Activated CD4-positive, alpha-beta memory T cell treated with anti-CD3 and anti-CD28 coated beads for 36 hours (primary cell): Measurements from ENCODE around the gene GLOD5. TPM values are rescaled to one million over a fixed set of nuclear protein-coding genes. Genes with fewer than 3 reads are reported as not detected.

Experiments used
- CTCF ChIA-PET: fragments of 350-600 bp; sonication (Branson Sonifier 250); formaldehyde crosslinking; loops from one replicate; lab custom pipeline; 2021; ENCODE audit warnings: antibody characterized with exemption, inconsistent platforms; lab: Charles Lee
- POLR2A ChIA-PET: fragments of 350-600 bp; sonication (Branson Sonifier 250); formaldehyde crosslinking; loops from one replicate; lab custom pipeline; 2021; ENCODE audit warnings: antibody characterized with exemption; lab: Charles Lee
- DNase-seq: peaks from one replicate; pipeline ENCODE4 v3.0.0-alpha.2; 2020
- H3K27ac Mint-ChIP-seq: one replicate; pipeline ENCODE4 v1.8.0; 2021; ENCODE audit warnings: mixed read lengths
- H3K27me3 Mint-ChIP-seq: one replicate; pipeline ENCODE4 v1.8.0; 2021; ENCODE audit warnings: mixed read lengths
- H3K36me3 Mint-ChIP-seq: one replicate; pipeline ENCODE4 v1.8.0; 2021; ENCODE audit warnings: mixed read lengths
- H3K4me1 Mint-ChIP-seq: one replicate; pipeline ENCODE4 v1.8.0; 2021; ENCODE audit warnings: low read depth, mixed read lengths
- H3K4me3 Mint-ChIP-seq: one replicate; pipeline ENCODE4 v1.8.0; 2021; ENCODE audit warnings: mild to moderate bottlenecking, mixed read lengths
- H3K9me3 Mint-ChIP-seq: one replicate; pipeline ENCODE4 v1.8.0; 2021; ENCODE audit warnings: mixed read lengths
- intact Hi-C: fragments of 100-400 bp; cut with micrococcal nuclease; formaldehyde crosslinking; loops from one replicate; pipeline ENCODE4 v1.15.1; 2023
- total RNA-seq, 2 experiments: library from RNA; stranded (reverse); gene quantifications; one replicate each; pipeline ENCODE4 v1.2.3, GENCODE V29; 2021

Gene GLOD5
- total RNA-seq, 2 experiments from 2014 or later = not detected

GRCh38 chrX:48736303-48736702 is 25.2 kb upstream of the GLOD5 start:
- ChIA-PET CTCF (interaction anchor here (1.0 to 1.6 kb wide), 2 partner anchors 15 to 22 kb away, joined by 4 to 5 read pairs; no protein-coding TSS in a partner anchor), POLR2A (interaction anchor here (0.8 to 2.3 kb wide), 7 partner anchors 15 to 167 kb away, joined by 3 to 13 read pairs (median 6); partner anchors contain the start of gene WAS)
- DNase-seq = no peak
- no peaks in the 10 kb centered on the region for H3K36me3 Mint-ChIP-seq
- intact Hi-C loops = loop anchor here (1.0 to 5.0 kb wide), 4 partner anchors 15 to 139 kb away; partner anchors contain the start of genes HDAC6 and WDR13
- H3K4me3 Mint-ChIP-seq = peak overlapping the region; percentile 95
- H3K4me1 Mint-ChIP-seq = peaks cover 19% of the 10 kb centered on the region
- peak overlapping the region; percentile 97 for H3K27ac Mint-ChIP-seq
- no peaks in the 10 kb centered on the region for H3K27me3 Mint-ChIP-seq
- no peaks in the 10 kb centered on the region for H3K9me3 Mint-ChIP-seq

- intact Hi-C loops = loop anchor here (1.0 to 5.0 kb wide), 6 partner anchors 14 to 140 kb away; partner anchors contain the start of genes HDAC6, SUV39H1 and WDR13
- DNase-seq = no peak
- Mint-ChIP-seq H3K9me3 (no peaks in the 10 kb centered on the region), H3K27ac (peak overlapping the region; percentile 97), H3K4me3 (peak overlapping the region; percentile 95), H3K4me1 (peaks cover 19% of the 10 kb centered on the region), H3K36me3 (no peaks in the 10 kb centered on the region), H3K27me3 (no peaks in the 10 kb centered on the region)
- CTCF ChIA-PET = interaction anchor here (1.0 to 1.6 kb wide), 2 partner anchors 16 to 23 kb away, joined by 4 to 5 read pairs; no protein-coding TSS in a partner anchor
- POLR2A ChIA-PET = interaction anchor here (0.7 to 2.3 kb wide), 10 partner anchors 14 to 166 kb away, joined by 3 to 13 read pairs (median 4); partner anchors contain the start of genes HDAC6, PQBP1, TIMM17B and WAS
Observed at GRCh38 chrX:48736878-48737212, 24.7 kb upstream of the GLOD5 start.

- CTCF ChIA-PET = interaction anchor here (1.0 to 1.6 kb wide), 2 partner anchors 16 to 23 kb away, joined by 4 to 5 read pairs; no protein-coding TSS in a partner anchor
- intact Hi-C loops = loop anchor here (1.0 to 5.0 kb wide), 4 partner anchors 41 to 140 kb away; partner anchors contain the start of genes HDAC6, SUV39H1 and WDR13
- H3K36me3 Mint-ChIP-seq = no peaks in the 10 kb centered on the region
Observed at GRCh38 chrX:48737213-48737938, 24.2 kb upstream of the GLOD5 start.

GRCh38 chrX:48737940-48738339 is 23.6 kb upstream of the GLOD5 start:
- no peaks in the 10 kb centered on the region for H3K27me3 Mint-ChIP-seq
- H3K9me3 Mint-ChIP-seq = no peaks in the 10 kb centered on the region
- H3K27ac Mint-ChIP-seq = peak overlapping the region; percentile 97
- ChIA-PET POLR2A (interaction anchor here (1.0 to 2.3 kb wide), 6 partner anchors 22 to 160 kb away, joined by 3 to 13 read pairs (median 6); partner anchors contain the start of genes HDAC6, PQBP1, TIMM17B and WAS), CTCF (interaction anchor here (0.5 kb wide), 1 partner anchor 24 kb away, joined by 3 read pairs; no protein-coding TSS in a partner anchor)
- no peak for DNase-seq
- H3K4me3 Mint-ChIP-seq = peak overlapping the region; percentile 95
- H3K4me1 Mint-ChIP-seq = peaks cover 19% of the 10 kb centered on the region
- intact Hi-C loops = loop anchor here (1.0 to 5.0 kb wide), 4 partner anchors 42 to 141 kb away; partner anchors contain the start of genes HDAC6, SUV39H1 and WDR13
- H3K36me3 Mint-ChIP-seq = no peaks in the 10 kb centered on the region

More at GRCh38 chrX:48737213-48737938, 24.2 kb upstream of the GLOD5 start:
- Mint-ChIP-seq H3K4me1 (peaks cover 19% of the 10 kb centered on the region), H3K9me3 (no peaks in the 10 kb centered on the region), H3K4me3 (peak overlapping the region; percentile 95), H3K27me3 (no peaks in the 10 kb centered on the region), H3K27ac (peak overlapping the region; percentile 97)
- POLR2A ChIA-PET = interaction anchor here (0.7 to 2.3 kb wide), 10 partner anchors 14 to 166 kb away, joined by 3 to 13 read pairs (median 4); partner anchors contain the start of genes HDAC6, PQBP1, TIMM17B and WAS
- peak; percentile 93 for DNase-seq

- no peaks in the 10 kb centered on the region for H3K9me3 Mint-ChIP-seq
- no peaks in the 10 kb centered on the region for H3K27me3 Mint-ChIP-seq
- H3K36me3 Mint-ChIP-seq = no peaks in the 10 kb centered on the region
- H3K4me1 Mint-ChIP-seq = peaks cover 11% of the 10 kb centered on the region
- CTCF ChIA-PET = no interaction called here
- no peak overlapping the region for H3K4me3 Mint-ChIP-seq
- POLR2A ChIA-PET = no interaction called here
- intact Hi-C loops = no loop called here
- no peak for DNase-seq
- no peak overlapping the region for H3K27ac Mint-ChIP-seq
Observed at GRCh38 chrX:48741834-48742233, 19.7 kb upstream of the GLOD5 start.

GRCh38 chrX:48745222-48745621 is 16.3 kb upstream of the GLOD5 start:
- H3K4me3 Mint-ChIP-seq = no peak overlapping the region
- H3K36me3 Mint-ChIP-seq = no peaks in the 10 kb centered on the region
- no peaks in the 10 kb centered on the region for H3K9me3 Mint-ChIP-seq
- no peak for DNase-seq
- CTCF ChIA-PET = no interaction called here
- no peaks in the 10 kb centered on the region for H3K4me1 Mint-ChIP-seq
- no peaks in the 10 kb centered on the region for H3K27me3 Mint-ChIP-seq
- POLR2A ChIA-PET = no interaction called here
- no peak overlapping the region for H3K27ac Mint-ChIP-seq
- intact Hi-C loops = no loop called here

GRCh38 chrX:48747415-48748016 is 14.0 kb upstream of the GLOD5 start:
- CTCF ChIA-PET = no interaction called here
- H3K27me3 Mint-ChIP-seq = no peaks in the 10 kb centered on the region

GRCh38 chrX:48749182-48749581 is 12.4 kb upstream of the GLOD5 start:
- intact Hi-C loops = no loop called here
- DNase-seq = no peak
- H3K27me3 Mint-ChIP-seq = no peaks in the 10 kb centered on the region
- H3K27ac Mint-ChIP-seq = no peak overlapping the region
- no peaks in the 10 kb centered on the region for H3K9me3 Mint-ChIP-seq
- ChIA-PET CTCF (no interaction called here), POLR2A (no interaction called here)
- H3K36me3 Mint-ChIP-seq = no peaks in the 10 kb centered on the region
- no peak overlapping the region for H3K4me3 Mint-ChIP-seq
- peaks cover 11% of the 10 kb centered on the region for H3K4me1 Mint-ChIP-seq

More at GRCh38 chrX:48747415-48748016, 14.0 kb upstream of the GLOD5 start:
- intact Hi-C loops = no loop called here
- H3K4me3 Mint-ChIP-seq = no peak overlapping the region
- H3K36me3 Mint-ChIP-seq = no peaks in the 10 kb centered on the region
- H3K9me3 Mint-ChIP-seq = no peaks in the 10 kb centered on the region
- POLR2A ChIA-PET = interaction anchor here (0.6 kb wide), 1 partner anchor 1152 kb away, joined by 3 read pairs; no protein-coding TSS in a partner anchor
- peaks cover 11% of the 10 kb centered on the region for H3K4me1 Mint-ChIP-seq
- DNase-seq = no peak
- H3K27ac Mint-ChIP-seq = no peak overlapping the region

GRCh38 chrX:48751343-48751742 is 10.2 kb upstream of the GLOD5 start:
- no peak overlapping the region for H3K4me3 Mint-ChIP-seq
- peak; percentile 38 for DNase-seq
- no peaks in the 10 kb centered on the region for H3K27me3 Mint-ChIP-seq
- no peaks in the 10 kb centered on the region for H3K9me3 Mint-ChIP-seq
- intact Hi-C loops = loop anchor here (1.0 kb wide), 2 partner anchors 15 to 37 kb away; no protein-coding TSS in a partner anchor
- ChIA-PET POLR2A (interaction anchor here (0.7 to 1.0 kb wide), 3 partner anchors 14 to 50 kb away, joined by 3 to 4 read pairs (median 3); no protein-coding TSS in a partner anchor), CTCF (no interaction called here)
- H3K36me3 Mint-ChIP-seq = no peaks in the 10 kb centered on the region
- peaks cover 11% of the 10 kb centered on the region for H3K4me1 Mint-ChIP-seq
- H3K27ac Mint-ChIP-seq = no peak overlapping the region

- no peak for DNase-seq
- POLR2A ChIA-PET = no interaction called here
- no peaks in the 10 kb centered on the region for H3K36me3 Mint-ChIP-seq
- CTCF ChIA-PET = no interaction called here
- no peaks in the 10 kb centered on the region for H3K27me3 Mint-ChIP-seq
- no peaks in the 10 kb centered on the region for H3K9me3 Mint-ChIP-seq
- no peak overlapping the region for H3K4me3 Mint-ChIP-seq
- peaks cover 11% of the 10 kb centered on the region for H3K4me1 Mint-ChIP-seq
- intact Hi-C loops = no loop called here
- H3K27ac Mint-ChIP-seq = no peak overlapping the region
Observed at GRCh38 chrX:48752498-48752897, 9.0 kb upstream of the GLOD5 start.

GRCh38 chrX:48753708-48754228 is 7.8 kb upstream of the GLOD5 start:
- Mint-ChIP-seq H3K4me3 (no peak overlapping the region), H3K9me3 (no peaks in the 10 kb centered on the region), H3K27ac (no peak overlapping the region), H3K27me3 (no peaks in the 10 kb centered on the region), H3K4me1 (peaks cover 11% of the 10 kb centered on the region), H3K36me3 (no peaks in the 10 kb centered on the region)
- CTCF ChIA-PET = no interaction called here
- POLR2A ChIA-PET = no interaction called here
- intact Hi-C loops = no loop called here
- no peak for DNase-seq
